ENCODE data around the gene ANKRD23. TPM values are rescaled to one million over a fixed set of nuclear protein-coding genes. Genes with fewer than 3 reads are reported as not detected.

ANKRD23 gene
- total RNA-seq, 1 experiment from 2014 or later = 7.5 TPM

DNA sequence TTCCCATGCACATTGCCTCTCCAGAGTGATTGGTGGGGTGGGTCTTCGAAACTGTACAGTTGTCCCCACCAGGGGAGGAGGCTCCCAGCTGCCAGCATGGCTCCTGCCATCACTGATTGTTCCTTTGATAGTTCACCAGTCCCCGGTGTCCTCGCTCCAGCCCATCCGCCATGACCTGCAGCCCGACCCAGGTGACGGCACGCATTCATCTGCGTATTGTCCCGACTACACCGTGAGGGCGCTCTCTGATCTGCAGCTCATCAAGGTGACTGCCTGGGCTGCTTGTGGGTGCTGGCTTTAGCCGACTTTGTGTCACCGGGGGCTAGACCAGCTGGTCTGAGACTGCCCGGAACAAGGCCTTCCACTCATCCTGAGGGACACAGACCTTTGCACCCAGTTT lies 15.4 kb downstream of the ANKRD23 start:
- intact Hi-C loops (cut with micrococcal nuclease; ENCODE audit: unreplicated experiment) = no loop called here
- no TSS peak for BruUV-seq (replicated peaks)
- DNase-seq = no peak
- H3K36me3 Mint-ChIP-seq (ENCODE audit: insufficient read depth, unreplicated experiment) = peaks cover 28% of the 10 kb centered on the region
- H3K4me3 Mint-ChIP-seq (ENCODE audit: low read depth, unreplicated experiment) = no peak overlapping the region
- TF ChIP-seq, protein P1, sequence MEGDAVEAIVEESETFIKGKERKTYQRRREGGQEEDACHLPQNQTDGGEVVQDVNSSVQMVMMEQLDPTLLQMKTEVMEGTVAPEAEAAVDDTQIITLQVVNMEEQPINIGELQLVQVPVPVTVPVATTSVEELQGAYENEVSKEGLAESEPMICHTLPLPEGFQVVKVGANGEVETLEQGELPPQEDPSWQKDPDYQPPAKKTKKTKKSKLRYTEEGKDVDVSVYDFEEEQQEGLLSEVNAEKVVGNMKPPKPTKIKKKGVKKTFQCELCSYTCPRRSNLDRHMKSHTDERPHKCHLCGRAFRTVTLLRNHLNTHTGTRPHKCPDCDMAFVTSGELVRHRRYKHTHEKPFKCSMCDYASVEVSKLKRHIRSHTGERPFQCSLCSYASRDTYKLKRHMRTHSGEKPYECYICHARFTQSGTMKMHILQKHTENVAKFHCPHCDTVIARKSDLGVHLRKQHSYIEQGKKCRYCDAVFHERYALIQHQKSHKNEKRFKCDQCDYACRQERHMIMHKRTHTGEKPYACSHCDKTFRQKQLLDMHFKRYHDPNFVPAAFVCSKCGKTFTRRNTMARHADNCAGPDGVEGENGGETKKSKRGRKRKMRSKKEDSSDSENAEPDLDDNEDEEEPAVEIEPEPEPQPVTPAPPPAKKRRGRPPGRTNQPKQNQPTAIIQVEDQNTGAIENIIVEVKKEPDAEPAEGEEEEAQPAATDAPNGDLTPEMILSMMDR (IDR thresholded peaks at IDR 0.05; ENCODE audit: unreplicated experiment) = no peak
- no peaks in the 10 kb centered on the region for H3K9me3 Mint-ChIP-seq (ENCODE audit: low read depth, unreplicated experiment)
- CTCF ChIA-PET = no interaction called here
- H3K27me3 Mint-ChIP-seq (ENCODE audit: unreplicated experiment) = no peaks in the 10 kb centered on the region
- peaks cover 19% of the 10 kb centered on the region for H3K4me1 Mint-ChIP-seq (ENCODE audit: low read depth, unreplicated experiment)
- H3K27ac Mint-ChIP-seq (ENCODE audit: unreplicated experiment) = no peak overlapping the region

DNA sequence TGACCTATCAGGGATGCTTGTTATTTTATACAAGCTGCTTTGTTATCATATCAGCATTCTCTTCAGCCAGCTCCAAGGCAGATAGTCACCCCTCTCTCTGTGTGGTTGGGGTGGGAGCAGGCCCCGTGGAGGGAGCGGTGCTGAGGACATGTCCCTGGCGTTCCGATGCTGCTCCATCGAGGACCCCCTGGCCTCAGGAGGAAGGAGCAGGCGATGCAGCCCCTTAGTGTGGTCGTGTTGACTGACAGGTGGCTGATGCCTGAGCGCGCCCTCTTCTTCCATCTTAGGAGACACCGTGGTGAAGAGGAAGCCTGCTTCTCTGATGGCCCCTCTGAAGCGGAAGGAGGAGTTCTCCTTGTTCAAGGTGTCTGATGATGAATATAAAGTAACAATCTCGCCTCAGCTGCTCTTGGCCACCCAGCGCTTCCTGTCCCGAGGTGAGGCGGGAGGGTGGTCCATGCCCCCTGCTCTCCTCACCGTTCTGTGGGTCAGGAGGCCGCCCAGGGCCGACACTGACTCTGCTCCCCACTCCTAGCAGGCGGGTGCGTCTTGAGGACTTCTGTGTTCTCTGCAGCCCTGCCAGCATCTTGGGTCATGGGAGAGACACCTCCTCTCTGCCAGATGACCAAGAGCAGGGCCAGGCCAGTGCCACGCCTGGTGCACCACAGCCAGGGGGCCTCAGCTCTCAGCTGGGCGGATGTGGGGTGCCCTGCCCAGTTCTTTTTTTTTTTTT lies 17.1 kb downstream of the ANKRD23 start:
- Mint-ChIP-seq H3K36me3 (ENCODE audit: insufficient read depth, unreplicated experiment) (peaks cover 13% of the 10 kb centered on the region), H3K27ac (ENCODE audit: unreplicated experiment) (no peak overlapping the region), H3K9me3 (ENCODE audit: low read depth, unreplicated experiment) (no peaks in the 10 kb centered on the region), H3K4me1 (ENCODE audit: low read depth, unreplicated experiment) (peaks cover 3% of the 10 kb centered on the region), H3K27me3 (ENCODE audit: unreplicated experiment) (no peaks in the 10 kb centered on the region), H3K4me3 (ENCODE audit: low read depth, unreplicated experiment) (no peak overlapping the region)
- TF ChIP-seq, protein P1 (IDR thresholded peaks at IDR 0.05; ENCODE audit: unreplicated experiment) = no peak
- intact Hi-C loops (cut with micrococcal nuclease; ENCODE audit: unreplicated experiment) = no loop called here
- BruUV-seq (replicated peaks) = no TSS peak
- DNase-seq = no peak
- CTCF ChIA-PET = no interaction called here

DNA sequence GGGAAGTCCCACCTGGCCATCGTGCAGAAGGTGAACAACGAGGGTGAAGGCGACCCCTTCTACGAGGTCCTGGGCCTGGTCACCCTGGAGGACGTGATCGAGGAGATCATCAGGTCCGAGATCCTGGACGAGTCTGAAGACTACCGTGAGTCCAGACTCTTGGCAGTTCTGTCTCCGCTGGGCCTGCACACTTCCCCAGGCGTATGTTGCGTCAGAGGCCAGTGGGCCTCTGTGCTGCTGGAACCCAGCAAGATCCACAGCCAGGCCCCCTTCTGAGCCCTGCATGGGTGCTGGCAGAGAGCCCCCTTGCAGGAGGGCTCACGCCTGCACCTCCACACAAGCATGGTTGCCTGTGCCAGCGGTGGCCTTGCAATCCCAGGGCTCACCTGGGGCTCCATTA lies 18.8 kb downstream of the ANKRD23 start:
- no peak overlapping the region for H3K4me3 Mint-ChIP-seq (ENCODE audit: low read depth, unreplicated experiment)
- TF ChIP-seq, protein P1 (IDR thresholded peaks at IDR 0.05; ENCODE audit: unreplicated experiment) = no peak
- H3K27me3 Mint-ChIP-seq (ENCODE audit: unreplicated experiment) = no peaks in the 10 kb centered on the region
- intact Hi-C loops (cut with micrococcal nuclease; ENCODE audit: unreplicated experiment) = no loop called here
- peaks cover 17% of the 10 kb centered on the region for H3K4me1 Mint-ChIP-seq (ENCODE audit: low read depth, unreplicated experiment)
- H3K27ac Mint-ChIP-seq (ENCODE audit: unreplicated experiment) = no peak overlapping the region
- no peaks in the 10 kb centered on the region for H3K9me3 Mint-ChIP-seq (ENCODE audit: low read depth, unreplicated experiment)
- no peak for DNase-seq
- no TSS peak for BruUV-seq (replicated peaks)
- H3K36me3 Mint-ChIP-seq (ENCODE audit: insufficient read depth, unreplicated experiment) = peaks cover 11% of the 10 kb centered on the region
- CTCF ChIA-PET = no interaction called here

DNA sequence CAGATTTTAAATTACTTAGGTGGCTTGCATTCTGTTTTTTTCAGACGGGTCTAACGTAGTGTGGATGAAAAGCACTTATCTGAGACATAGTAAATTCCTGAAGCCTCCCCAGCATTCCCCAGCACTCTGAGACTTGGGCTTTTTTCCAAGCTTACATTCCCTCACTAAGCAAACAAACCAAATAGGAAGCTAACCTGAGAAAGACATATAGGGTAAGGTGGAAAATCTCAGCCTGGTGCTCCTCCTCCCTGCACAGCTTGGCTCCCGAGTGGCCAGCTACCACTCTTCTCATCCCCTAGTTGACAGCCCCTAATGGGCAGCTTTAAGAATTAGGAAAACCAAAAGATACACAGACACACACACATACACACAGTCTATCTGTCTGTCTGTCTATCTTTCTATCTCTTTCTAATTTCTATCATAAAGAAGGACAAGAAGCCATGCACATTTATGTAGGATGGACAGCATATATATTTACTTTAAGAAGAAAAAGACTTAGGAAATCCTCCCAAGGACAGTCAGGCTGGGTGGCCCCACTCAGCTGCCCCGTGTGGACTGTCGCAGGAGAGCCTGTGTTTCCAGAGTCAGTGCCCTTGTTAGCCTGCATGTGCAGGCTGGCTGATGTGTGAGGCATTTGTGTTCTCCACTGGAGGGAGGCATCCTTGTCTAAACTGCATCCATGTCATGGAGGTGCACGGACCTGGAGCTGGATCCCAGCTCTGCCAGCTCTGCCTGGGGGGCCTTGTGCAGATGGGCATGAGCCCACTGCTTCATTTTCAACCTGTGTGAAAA lies 19.5 kb downstream of the ANKRD23 start:
- no TSS peak for BruUV-seq (replicated peaks)
- Mint-ChIP-seq H3K4me1 (ENCODE audit: low read depth, unreplicated experiment) (peaks cover 25% of the 10 kb centered on the region), H3K9me3 (ENCODE audit: low read depth, unreplicated experiment) (no peaks in the 10 kb centered on the region), H3K4me3 (ENCODE audit: low read depth, unreplicated experiment) (no peak overlapping the region), H3K36me3 (ENCODE audit: insufficient read depth, unreplicated experiment) (peaks cover 18% of the 10 kb centered on the region), H3K27me3 (ENCODE audit: unreplicated experiment) (no peaks in the 10 kb centered on the region), H3K27ac (ENCODE audit: unreplicated experiment) (no peak overlapping the region)
- TF ChIP-seq, protein P1 (IDR thresholded peaks at IDR 0.05; ENCODE audit: unreplicated experiment) = no peak
- CTCF ChIA-PET = interaction anchor here (0.9 kb wide), 1 partner anchor 34 kb away, joined by 4 read pairs; no protein-coding TSS in a partner anchor
- DNase-seq = no peak
- intact Hi-C loops (cut with micrococcal nuclease; ENCODE audit: unreplicated experiment) = no loop called here
